B cell (primary cell): ENCODE measurements around the gene INHBE. TPM values are rescaled to one million over a fixed set of nuclear protein-coding genes. Genes with fewer than 3 reads are reported as not detected.

Experiments
- ATAC-seq: fragments of 200-7000 bp; cut with Tn5 transposase; one replicate; pipeline ENCODE4 v1.10.0; 2021; ENCODE audit warnings: low read depth, mild to moderate bottlenecking, moderate number of reproducible peaks, moderate library complexity
- CTCF ChIA-PET: fragments of 350-600 bp; sonication (Branson Sonifier 250); formaldehyde crosslinking; loops from one replicate; lab custom pipeline; 2021; ENCODE audit warnings: antibody characterized with exemption, inconsistent platforms; lab: Charles Lee
- POLR2A ChIA-PET: fragments of 350-600 bp; sonication (Branson Sonifier 250); formaldehyde crosslinking; loops from one replicate; lab custom pipeline; 2021; ENCODE audit warnings: antibody characterized with exemption; lab: Charles Lee
- DNase-seq: peaks from one replicate; pipeline ENCODE4 v3.0.0; 2013
- H2AFZ ChIP-seq: 2 replicates; pipeline ENCODE4 v1.6.1; 2012; ENCODE audit warnings: mild to moderate bottlenecking, low read depth, low read length; ENCODE audit not compliant: insufficient read depth, poor library complexity, severe bottlenecking
- H3K27ac ChIP-seq, 2 donors: 1 replicate in 1 of 2; 2 replicates in 1 of 2; pipeline ENCODE4 v1.5.1; 2012 to 2013; ENCODE audit warnings: low read length in 2 of 2, mild to moderate bottlenecking in 2 of 2, moderate library complexity in 1 of 2
- H3K27me3 ChIP-seq, 4 experiments: fragments of 200-600 bp in 1 of 4; sonication (generic) in 1 of 4; replicated peaks in 1 of 4; 1 replicate in 2 of 4; 2 replicates in 2 of 4; pipeline versions ENCODE4 v1.6.1 to v1.7.0; 2013 to 2016; ENCODE audit warnings: low read length in 3 of 4, mild to moderate bottlenecking in 2 of 4, mixed read lengths in 1 of 4, moderate library complexity in 1 of 4; ENCODE audit not compliant: insufficient read depth in 4 of 4, control insufficient read depth in 3 of 4; ENCODE audit errors: control extremely low read depth in 1 of 4
- H3K36me3 ChIP-seq, 2 experiments: replicated peaks in 1 of 2; 1 replicate in 1 of 2; 2 replicates in 1 of 2; pipeline versions ENCODE4 v1.6.1 to v1.7.1; 2013; ENCODE audit warnings: low read length in 1 of 2; ENCODE audit not compliant: insufficient read depth in 2 of 2, control insufficient read depth in 1 of 2; ENCODE audit errors: control extremely low read depth in 1 of 2, extremely low read depth in 1 of 2
- H3K4me1 ChIP-seq, 2 donors: fragments of 200-600 bp in 1 of 2; sonication (generic) in 1 of 2; 1 replicate in 1 of 2; 2 replicates in 1 of 2; pipeline versions ENCODE4 v1.5.1 to v1.6.1; 2013 to 2017; ENCODE audit warnings: low read length in 2 of 2; ENCODE audit not compliant: control insufficient read depth in 2 of 2, insufficient read depth in 2 of 2
- H3K4me2 ChIP-seq: replicated peaks from 2 replicates; pipeline ENCODE3; 2012; ENCODE audit warnings: mild to moderate bottlenecking, low read depth, low read length; ENCODE audit not compliant: poor library complexity, severe bottlenecking
- H3K4me3 ChIP-seq, 5 experiments: fragments of 200-600 bp in 1 of 5; sonication (generic) in 1 of 5; 1 replicate in 3 of 5; 2 replicates in 2 of 5; pipeline versions ENCODE4 v1.5.1 to v1.7.0; 2011 to 2016; ENCODE audit warnings: low read length in 4 of 5, mild to moderate bottlenecking in 4 of 5, low read depth in 2 of 5, control low read depth in 1 of 5, moderate library complexity in 1 of 5; ENCODE audit not compliant: insufficient read depth in 1 of 5; ENCODE audit errors: control extremely low read depth in 1 of 5, extremely low read depth in 1 of 5
- H3K79me2 ChIP-seq: fragments of 200-600 bp; sonication (generic); one replicate; pipeline ENCODE4 v1.6.0; 2016; ENCODE audit warnings: low read length; ENCODE audit not compliant: control insufficient read depth, insufficient read depth
- H3K9ac ChIP-seq: fragments of 200-600 bp; sonication (generic); 2 replicates; pipeline ENCODE4 v1.6.1; 2017; ENCODE audit warnings: mild to moderate bottlenecking, low read length, moderate library complexity
- H3K9me3 ChIP-seq, 3 donors: one replicate each; pipeline versions ENCODE4 v1.6.1 to v1.7.1; 2013; ENCODE audit warnings: low read length in 2 of 3; ENCODE audit not compliant: control insufficient read depth in 2 of 3, insufficient read depth in 1 of 3; ENCODE audit errors: control extremely low read depth in 1 of 3
- H4K20me1 ChIP-seq: 2 replicates; pipeline ENCODE4 v1.6.0; 2012; ENCODE audit warnings: mild to moderate bottlenecking, low read length; ENCODE audit not compliant: insufficient read depth, control insufficient read depth, poor library complexity, severe bottlenecking
- H3K27ac Mint-ChIP-seq: one replicate; pipeline ENCODE4 v1.8.0; 2021; ENCODE audit warnings: mixed read lengths
- H3K27me3 Mint-ChIP-seq: one replicate; pipeline ENCODE4 v1.8.0; 2021; ENCODE audit warnings: mixed read lengths
- H3K4me1 Mint-ChIP-seq: one replicate; pipeline ENCODE4 v1.8.0; 2021; ENCODE audit warnings: mixed read lengths
- H3K4me3 Mint-ChIP-seq: one replicate; pipeline ENCODE4 v1.8.0; 2021; ENCODE audit warnings: mixed read lengths
- H3K9me3 Mint-ChIP-seq: one replicate; pipeline ENCODE4 v1.8.0; 2022; ENCODE audit warnings: mixed read lengths; ENCODE audit not compliant: insufficient read depth
- CTCF ChIP-seq: fragments of 200-600 bp; IDR thresholded peaks from one replicate; pipeline ENCODE4 v1.8.0; 2022; ENCODE audit warnings: antibody characterized with exemption, mild to moderate bottlenecking
- EZH2 ChIP-seq: IDR thresholded peaks from 2 replicates; pipeline ENCODE4 v1.6.1; 2012; ENCODE audit warnings: borderline replicate concordance, low read depth, mild to moderate bottlenecking, moderate library complexity, low read length; ENCODE audit not compliant: insufficient read depth, poor library complexity, severe bottlenecking
- WGBS: methylation state at CpG from one replicate; pipeline ENCODE4 v1.1.5; 2013; ENCODE audit warnings: missing lambda C conversion rate; ENCODE audit not compliant: insufficient coverage; 5-methylcytosine and 5-hydroxymethylcytosine counted together
- intact Hi-C: fragments of 100-400 bp; cut with micrococcal nuclease; formaldehyde crosslinking; loops from one replicate; pipeline ENCODE4 v1.10.0; 2022
- polyA plus RNA-seq: library from polyadenylated mRNA; depleted of rRNA; stranded (reverse); fragments of >200 nt; gene quantifications from 2 replicates; pipeline ENCODE4 v1.2.3, GENCODE V29; 2012
- total RNA-seq, 2 donors: library from RNA; stranded (reverse); fragments of 120-200 nt in 1 of 2; gene quantifications; 1 replicate in 1 of 2; 2 replicates in 1 of 2; pipeline versions ENCODE4 v1.2.3 to v1.2.4, GENCODE V29; 2013 to 2022

The INHBE gene
- total and polyA plus RNA-seq, 2 donors (not counting 1 experiment from before 2014, with no cell fraction given): not detected

GRCh38 chr12:57479043-57479375, 23.9 kb downstream of the INHBE start:
- ChIA-PET CTCF (interaction anchor here (0.7 to 10.4 kb wide), 2 partner anchors 8 to 18 kb away, joined by 7 to 166 read pairs; partner anchors contain the start of gene GLI1), POLR2A (interaction anchor here (0.8 to 5.3 kb wide), 2 partner anchors 17 to 104 kb away, joined by 3 to 39 read pairs; no protein-coding TSS in a partner anchor)
- peak overlapping the region; percentile 99 for H3K4me3 Mint-ChIP-seq

More at GRCh38 chr12:57479043-57479375, 23.9 kb downstream of the INHBE start:
- Histone ChIP-seq H3K9me3 (no peaks in the 10 kb centered on the region), H3K79me2 (peaks cover 74% of the 10 kb centered on the region), H4K20me1 (peaks cover 11% of the 10 kb centered on the region), H3K9ac (peak overlapping the region; percentile 88), H3K4me2 (peak overlapping the region; percentile 95), H3K4me1 (peaks cover 67 to 86% of the 10 kb centered on the region in 2 donors), H3K27me3 (no peaks in the 10 kb centered on the region), H3K27ac (peak overlapping the region; percentile 91 to 99), H3K36me3 (peaks cover 0 to 12% of the 10 kb centered on the region in 2 experiments), H2AFZ (peak overlapping the region; percentile 79), H3K4me3 (peak overlapping the region; percentile 74 to 90 (median 82))
- TF ChIP-seq CTCF (no peak), EZH2 (no peak)
- Mint-ChIP-seq H3K27me3 (no peaks in the 10 kb centered on the region), H3K4me1 (peaks cover 80% of the 10 kb centered on the region), H3K27ac (peak overlapping the region; percentile 98), H3K9me3 (no peaks in the 10 kb centered on the region)
- DNase-seq (no peak), ATAC-seq (no peak)
- intact Hi-C loops: loop anchor here (1.0 to 5.0 kb wide), 3 partner anchors 8 to 143 kb away; partner anchors contain the start of gene MBD6
- WGBS: 74% methylated on average over 9 of the region's 10 CpGs
